Measurements from ENCODE around the gene C6orf163. TPM values are rescaled to one million over a fixed set of nuclear protein-coding genes. Genes with fewer than 3 reads are reported as not detected.

C6orf163 gene
- total RNA-seq, 1 experiment from 2014 or later, result 1.2 TPM

GRCh38 chr6:87366899-87367298 lies 22.3 kb downstream of the C6orf163 start:
- Histone ChIP-seq H2BK15ac (ENCODE audit: low read depth, low read length) (no peak overlapping the region), H3K14ac (ENCODE audit: insufficient read depth, low read length) (no peak overlapping the region)
- WGBS (ENCODE audit: extremely low coverage, insufficient read length, low lambda C conversion rate), result no CpG with 5 or more reads among the region's 3 CpGs

More at GRCh38 chr6:87366899-87367298, 22.3 kb downstream of the C6orf163 start:
- H4K91ac ChIP-seq (ENCODE audit: insufficient read length, low read depth, low read length), result no peak overlapping the region
- H3K9me3 ChIP-seq (ENCODE audit: control insufficient read depth, low read depth, low read length), result no peaks in the 10 kb centered on the region
- H2AFZ ChIP-seq (ENCODE audit: low read length), result no peak overlapping the region
- H3K9me3 Mint-ChIP-seq, result peaks cover 38 to 39% of the 10 kb centered on the region in 2 experiments
- no peak for DNase-seq
- no peak overlapping the region for H3K27ac ChIP-seq (ENCODE audit: insufficient read length, low read depth, low read length)
- H2BK5ac ChIP-seq (ENCODE audit: insufficient read length, low read length), result no peak overlapping the region
- H2BK12ac ChIP-seq (ENCODE audit: insufficient read length, low read depth, low read length), result no peak overlapping the region
- H4K8ac ChIP-seq (replicated peaks; ENCODE audit: insufficient read length, low read depth, low read length), result no peak overlapping the region
- H3K79me2 ChIP-seq (ENCODE audit: insufficient read depth, low read length), result no peaks in the 10 kb centered on the region
- H3K4ac ChIP-seq (ENCODE audit: low read depth, low read length), result no peak overlapping the region
- peaks cover 17 to 31% (median 26%) of the 10 kb centered on the region in 3 experiments for H3K36me3 Mint-ChIP-seq (ENCODE audit: insufficient read depth in 1 of 3, low read depth in 3 of 3)
- H3K4me2 ChIP-seq (ENCODE audit: insufficient read depth, insufficient read length, low read length), result no peak overlapping the region
- H3K27me3 Mint-ChIP-seq (ENCODE audit: low read depth), result no peaks in the 10 kb centered on the region
- H3K4me3 Mint-ChIP-seq, result no peak overlapping the region
- H2BK20ac ChIP-seq (ENCODE audit: low read depth, low read length, poor library complexity, severe bottlenecking), result no peak overlapping the region
- H3K9ac ChIP-seq (ENCODE audit: extremely low read depth, insufficient read length, low read length), result no peak overlapping the region
- H3K4me1 Mint-ChIP-seq, result no peaks in the 10 kb centered on the region
- H3T11ph ChIP-seq (ENCODE audit: low read length), result no peak overlapping the region
- TF ChIP-seq, protein P1, sequence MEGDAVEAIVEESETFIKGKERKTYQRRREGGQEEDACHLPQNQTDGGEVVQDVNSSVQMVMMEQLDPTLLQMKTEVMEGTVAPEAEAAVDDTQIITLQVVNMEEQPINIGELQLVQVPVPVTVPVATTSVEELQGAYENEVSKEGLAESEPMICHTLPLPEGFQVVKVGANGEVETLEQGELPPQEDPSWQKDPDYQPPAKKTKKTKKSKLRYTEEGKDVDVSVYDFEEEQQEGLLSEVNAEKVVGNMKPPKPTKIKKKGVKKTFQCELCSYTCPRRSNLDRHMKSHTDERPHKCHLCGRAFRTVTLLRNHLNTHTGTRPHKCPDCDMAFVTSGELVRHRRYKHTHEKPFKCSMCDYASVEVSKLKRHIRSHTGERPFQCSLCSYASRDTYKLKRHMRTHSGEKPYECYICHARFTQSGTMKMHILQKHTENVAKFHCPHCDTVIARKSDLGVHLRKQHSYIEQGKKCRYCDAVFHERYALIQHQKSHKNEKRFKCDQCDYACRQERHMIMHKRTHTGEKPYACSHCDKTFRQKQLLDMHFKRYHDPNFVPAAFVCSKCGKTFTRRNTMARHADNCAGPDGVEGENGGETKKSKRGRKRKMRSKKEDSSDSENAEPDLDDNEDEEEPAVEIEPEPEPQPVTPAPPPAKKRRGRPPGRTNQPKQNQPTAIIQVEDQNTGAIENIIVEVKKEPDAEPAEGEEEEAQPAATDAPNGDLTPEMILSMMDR (conservative IDR thresholded peaks at IDR 0.05), result no peak
- no peaks in the 10 kb centered on the region for H3K4me1 ChIP-seq (ENCODE audit: insufficient read depth, low read length)
- H3K23me2 ChIP-seq (ENCODE audit: insufficient read length, low read depth, low read length, poor library complexity, severe bottlenecking), result no peaks in the 10 kb centered on the region
- H4K20me1 ChIP-seq (ENCODE audit: control insufficient read depth, insufficient read depth, insufficient read length), result no peaks in the 10 kb centered on the region
- no peak overlapping the region for H4K5ac ChIP-seq (ENCODE audit: insufficient read length, low read depth, low read length)
- no peak overlapping the region for H3K56ac ChIP-seq (ENCODE audit: insufficient read length, low read depth, low read length)
- no peak overlapping the region for H3K18ac ChIP-seq (ENCODE audit: insufficient read length, low read depth, low read length)
- no peak overlapping the region for H3K27ac Mint-ChIP-seq
- no peaks in the 10 kb centered on the region for H3K79me1 ChIP-seq (ENCODE audit: insufficient read depth, low read depth, low read length, poor library complexity, severe bottlenecking)
- H3K27me3 ChIP-seq (ENCODE audit: insufficient read depth, low read length), result no peaks in the 10 kb centered on the region
- no peak overlapping the region for H3K23ac ChIP-seq (ENCODE audit: insufficient read length, low read depth, low read length)
- H2AK5ac ChIP-seq (ENCODE audit: insufficient read length, low read length), result no peak overlapping the region
- H2BK120ac ChIP-seq (ENCODE audit: low read depth, low read length, poor library complexity, severe bottlenecking), result no peak overlapping the region

Measured in H9 (cell line).